A673 (cell line): ENCODE data around the gene CHAF1A. TPM values are rescaled to one million over a fixed set of nuclear protein-coding genes. Genes with fewer than 3 reads are reported as not detected.

Source experiments
- BruUV-seq: library from RNA; stranded (reverse); fragments of 400-500 nt; replicated peaks from 2 replicates; lab custom pipeline; 2021; lab: Mats Ljungman, UMichigan
- CTCF ChIA-PET: fragments of 300-600 bp; sonication (Branson Sonifier 250); formaldehyde crosslinking; loops from one replicate; lab custom pipeline; 2022; ENCODE audit warnings: antibody characterized with exemption; lab: Charles Lee
- POLR2A ChIA-PET: fragments of 300-600 bp; sonication (Branson Sonifier 250); formaldehyde crosslinking; loops from one replicate; lab custom pipeline; 2022; ENCODE audit warnings: antibody characterized with exemption; ENCODE audit not compliant: low non-redundant PET; lab: Charles Lee
- DNase-seq: peaks from one replicate; pipeline ENCODE4 v3.0.0-alpha.2; 2015; ENCODE audit warnings: low spot score
- H3K27ac ChIP-seq: fragments of 200-600 bp; sonication (generic); 2 replicates; pipeline ENCODE4 v1.5.1; 2016; ENCODE audit warnings: mixed run types, low read depth, mild to moderate bottlenecking, mixed read lengths, antibody characterized with exemption, low read length; ENCODE audit not compliant: poor library complexity, severe bottlenecking
- H3K27me3 ChIP-seq: fragments of 200-600 bp; sonication (generic); replicated peaks from 2 replicates; pipeline ENCODE4 v1.6.1; 2017; ENCODE audit warnings: mixed run types, low read depth, mild to moderate bottlenecking, mixed read lengths, antibody characterized with exemption, low read length; ENCODE audit not compliant: insufficient read depth, poor library complexity
- H3K36me3 ChIP-seq: fragments of 200-600 bp; sonication (generic); 2 replicates; pipeline ENCODE4 v1.6.1; 2016; ENCODE audit warnings: mixed run types, mild to moderate bottlenecking, mixed read lengths, antibody characterized with exemption, low read length; ENCODE audit not compliant: insufficient read depth, poor library complexity, severe bottlenecking
- H3K4me1 ChIP-seq: fragments of 200-600 bp; sonication (generic); 2 replicates; pipeline ENCODE4 v1.6.1; 2017; ENCODE audit warnings: mixed run types, mild to moderate bottlenecking, mixed read lengths, antibody characterized with exemption, low read length; ENCODE audit not compliant: insufficient read depth, poor library complexity, severe bottlenecking
- H3K4me3 ChIP-seq: fragments of 200-600 bp; sonication (generic); 2 replicates; pipeline ENCODE4 v1.5.1; 2016; ENCODE audit warnings: low read depth, mixed run types, mild to moderate bottlenecking, mixed read lengths, low read length; ENCODE audit not compliant: poor library complexity, severe bottlenecking
- H3K9me3 ChIP-seq: fragments of 200-600 bp; sonication (generic); 2 replicates; pipeline ENCODE4 v1.6.1; 2016; ENCODE audit warnings: mixed run types, low read depth, mild to moderate bottlenecking, mixed read lengths, antibody characterized with exemption, low read length; ENCODE audit not compliant: poor library complexity, severe bottlenecking
- EZH2 ChIP-seq: fragments of 200-600 bp; sonication (generic); IDR thresholded peaks from 2 replicates; pipeline ENCODE4 v1.6.1; 2017; ENCODE audit warnings: borderline replicate concordance, low read depth, mild to moderate bottlenecking, mixed read lengths, antibody characterized with exemption, low read length; ENCODE audit not compliant: poor library complexity, severe bottlenecking
- intact Hi-C: fragments of 100-400 bp; cut with micrococcal nuclease; formaldehyde crosslinking; loops from one replicate; pipeline ENCODE4 v1.10.0; 2022; ENCODE audit not compliant: unreplicated experiment
- total RNA-seq: library from RNA; stranded (reverse); gene quantifications from 2 replicates; pipeline ENCODE4 v1.2.3, GENCODE V29; 2021
- TF ChIP-seq, protein P1 (sequence below): fragments of 300-800, 200-600 bp; sonication (generic); conservative IDR thresholded peaks from 2 replicates; pipeline ENCODE4 v1.5.1; 2017; ENCODE audit warnings: low read depth, mild to moderate bottlenecking, antibody characterized with exemption, low read length, moderate library complexity, mixed read lengths

The CHAF1A gene
- total RNA-seq, 1 experiment from 2014 or later = 115 TPM

DNA sequence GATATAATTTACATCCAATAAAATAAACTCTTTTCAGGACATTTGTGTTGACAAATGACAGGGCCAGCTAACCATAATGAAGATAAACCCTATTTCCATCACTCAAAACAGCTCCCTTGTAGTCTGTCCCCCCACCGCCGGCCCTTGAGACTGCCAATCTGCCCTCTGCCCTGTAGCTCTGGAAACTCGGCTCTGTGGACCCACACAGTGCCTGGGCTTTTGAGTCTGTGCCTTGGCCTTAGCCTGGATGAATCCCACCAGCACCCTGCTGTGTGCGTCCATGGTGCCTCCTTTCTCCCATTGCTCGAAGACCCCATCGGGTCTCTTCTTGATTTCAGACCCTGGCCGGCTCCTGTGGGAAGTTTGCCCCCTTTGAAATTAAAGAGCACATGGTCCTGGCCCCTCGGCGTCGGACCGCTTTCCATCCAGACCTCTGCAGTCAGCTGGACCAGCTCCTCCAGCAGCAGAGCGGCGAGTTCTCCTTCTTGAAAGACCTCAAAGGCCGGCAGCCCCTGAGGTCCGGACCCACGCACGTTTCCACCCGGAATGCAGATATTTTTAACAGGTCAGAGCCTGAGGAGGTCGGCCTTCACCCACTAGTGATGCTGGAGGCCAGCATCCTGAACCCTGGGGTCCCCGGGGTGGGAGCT, 26.0 kb downstream of the CHAF1A start:
- ChIA-PET POLR2A (interaction anchor here (0.5 kb wide), 1 partner anchor 325 kb away, joined by 3 read pairs; no protein-coding TSS in a partner anchor), CTCF (interaction anchor here (0.7 kb wide), 1 partner anchor 176 kb away, joined by 18 read pairs; no protein-coding TSS in a partner anchor)
- intact Hi-C loops = no loop called here
- Histone ChIP-seq H3K4me3 (no peak overlapping the region), H3K36me3 (peaks cover 80% of the 10 kb centered on the region), H3K9me3 (no peaks in the 10 kb centered on the region), H3K27ac (no peak overlapping the region), H3K27me3 (no peaks in the 10 kb centered on the region), H3K4me1 (no peaks in the 10 kb centered on the region)
- DNase-seq = no peak
- TF ChIP-seq, protein P1, sequence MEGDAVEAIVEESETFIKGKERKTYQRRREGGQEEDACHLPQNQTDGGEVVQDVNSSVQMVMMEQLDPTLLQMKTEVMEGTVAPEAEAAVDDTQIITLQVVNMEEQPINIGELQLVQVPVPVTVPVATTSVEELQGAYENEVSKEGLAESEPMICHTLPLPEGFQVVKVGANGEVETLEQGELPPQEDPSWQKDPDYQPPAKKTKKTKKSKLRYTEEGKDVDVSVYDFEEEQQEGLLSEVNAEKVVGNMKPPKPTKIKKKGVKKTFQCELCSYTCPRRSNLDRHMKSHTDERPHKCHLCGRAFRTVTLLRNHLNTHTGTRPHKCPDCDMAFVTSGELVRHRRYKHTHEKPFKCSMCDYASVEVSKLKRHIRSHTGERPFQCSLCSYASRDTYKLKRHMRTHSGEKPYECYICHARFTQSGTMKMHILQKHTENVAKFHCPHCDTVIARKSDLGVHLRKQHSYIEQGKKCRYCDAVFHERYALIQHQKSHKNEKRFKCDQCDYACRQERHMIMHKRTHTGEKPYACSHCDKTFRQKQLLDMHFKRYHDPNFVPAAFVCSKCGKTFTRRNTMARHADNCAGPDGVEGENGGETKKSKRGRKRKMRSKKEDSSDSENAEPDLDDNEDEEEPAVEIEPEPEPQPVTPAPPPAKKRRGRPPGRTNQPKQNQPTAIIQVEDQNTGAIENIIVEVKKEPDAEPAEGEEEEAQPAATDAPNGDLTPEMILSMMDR = no peak
- no peak for TF ChIP-seq EZH2
- BruUV-seq = no TSS peak

DNA sequence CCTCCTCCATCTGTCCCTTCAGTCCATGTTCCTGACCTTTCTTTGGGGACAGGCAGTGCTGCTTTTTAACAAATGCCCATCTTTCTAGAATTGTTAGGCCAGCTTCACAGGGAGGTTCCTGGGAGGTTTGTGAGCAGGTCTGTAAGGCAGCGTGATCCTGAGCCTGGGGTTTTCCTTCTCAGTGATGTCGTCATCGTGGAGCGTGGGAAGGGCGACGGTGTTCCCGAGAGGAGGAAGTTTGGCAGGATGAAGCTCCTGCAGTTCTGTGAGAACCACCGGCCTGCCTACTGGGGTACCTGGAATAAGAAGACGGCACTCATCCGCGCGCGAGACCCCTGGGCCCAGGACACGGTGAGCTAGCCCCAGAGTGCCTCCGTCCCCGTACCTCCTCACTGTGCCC, 26.8 kb downstream of the CHAF1A start:
- no TSS peak for BruUV-seq
- ChIA-PET POLR2A (no interaction called here), CTCF (no interaction called here)
- H3K4me1 ChIP-seq = no peaks in the 10 kb centered on the region
- TF ChIP-seq EZH2 = no peak
- TF ChIP-seq, protein P1 = no peak
- no peak for DNase-seq
- H3K27ac ChIP-seq = no peak overlapping the region
- no peaks in the 10 kb centered on the region for H3K27me3 ChIP-seq
- no peaks in the 10 kb centered on the region for H3K9me3 ChIP-seq
- intact Hi-C loops = no loop called here
- H3K4me3 ChIP-seq = no peak overlapping the region
- H3K36me3 ChIP-seq = peaks cover 80% of the 10 kb centered on the region

DNA sequence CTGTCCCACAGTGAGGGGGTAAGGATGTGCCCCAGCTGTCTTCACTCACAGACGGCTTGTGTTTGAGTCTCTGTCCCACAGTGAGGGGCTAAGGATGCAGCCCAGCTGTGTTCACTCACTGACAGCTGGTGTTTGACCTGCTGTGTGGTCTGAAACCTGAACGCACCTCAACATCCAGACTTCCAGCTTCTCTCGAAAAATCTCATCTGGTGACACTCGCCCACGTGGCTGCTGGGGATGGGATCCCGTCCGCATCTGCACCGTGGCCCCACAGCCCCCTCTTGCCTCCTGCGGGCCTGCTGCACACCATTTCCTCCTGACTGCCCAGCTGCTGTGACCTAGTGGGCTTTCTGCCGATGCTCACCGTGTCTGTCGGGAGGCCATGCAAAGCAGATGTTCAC, 27.3 kb downstream of the CHAF1A start:
- Histone ChIP-seq H3K27me3 (no peaks in the 10 kb centered on the region), H3K4me1 (no peaks in the 10 kb centered on the region), H3K9me3 (no peaks in the 10 kb centered on the region), H3K27ac (no peak overlapping the region), H3K4me3 (no peak overlapping the region), H3K36me3 (peaks cover 80% of the 10 kb centered on the region)
- TF ChIP-seq, protein P1 = no peak
- TF ChIP-seq EZH2 = no peak
- DNase-seq = no peak
- POLR2A ChIA-PET = no interaction called here
- intact Hi-C loops = no loop called here
- no TSS peak for BruUV-seq
- CTCF ChIA-PET = no interaction called here
